Upper lobe of right lung (tissue), 1 donor: ENCODE results near the gene SH3RF2. TPM values are rescaled to one million over a fixed set of nuclear protein-coding genes. Genes with fewer than 3 reads are reported as not detected.

Source experiments
- ATAC-seq: fragments of 200-7000 bp; cut with Tn5 transposase; one replicate; pipeline ENCODE4 v1.9.1; 2020; ENCODE audit warnings: mild to moderate bottlenecking, moderate library complexity
- DNase-seq: peaks from one replicate; pipeline ENCODE4 v3.0.0-alpha.2; 2020
- H3K27ac ChIP-seq: fragments of 200-600 bp; one replicate; pipeline ENCODE4 v1.8.0; 2022
- H3K27me3 ChIP-seq: fragments of 200-600 bp; one replicate; pipeline ENCODE4 v1.8.0; 2022; ENCODE audit warnings: mild to moderate bottlenecking
- H3K36me3 ChIP-seq: fragments of 200-600 bp; one replicate; pipeline ENCODE4 v1.8.0; 2022
- H3K4me1 ChIP-seq: fragments of 200-600 bp; one replicate; pipeline ENCODE4 v1.8.0; 2022
- H3K4me3 ChIP-seq: fragments of 200-600 bp; one replicate; pipeline ENCODE4 v1.8.0; 2022; ENCODE audit warnings: mild to moderate bottlenecking
- H3K9me3 ChIP-seq: fragments of 200-600 bp; one replicate; pipeline ENCODE4 v1.8.0; 2022
- CTCF ChIP-seq: fragments of 200-600 bp; IDR thresholded peaks from one replicate; pipeline ENCODE4 v1.8.0; 2022; ENCODE audit warnings: antibody characterized with exemption
- intact Hi-C: fragments of 100-400 bp; cut with DNase I; formaldehyde crosslinking; loops from one replicate; pipeline ENCODE4 v1.11.0; 2022
- total RNA-seq: library from RNA; stranded (reverse); fragmentation: NEBNext Ultra II Directional; extraction: Animal tissue kit (Norgen Biotek cat#: 25700); gene quantifications from one replicate; pipeline ENCODE4 v1.2.1, GENCODE V29; 2021
- donor health status: DM: no; HTN: yes; CAD: no; lungs with severe emphysema.

The SH3RF2 gene
- total RNA-seq, 1 donor from 2014 or later, result 12.4 TPM

DNA sequence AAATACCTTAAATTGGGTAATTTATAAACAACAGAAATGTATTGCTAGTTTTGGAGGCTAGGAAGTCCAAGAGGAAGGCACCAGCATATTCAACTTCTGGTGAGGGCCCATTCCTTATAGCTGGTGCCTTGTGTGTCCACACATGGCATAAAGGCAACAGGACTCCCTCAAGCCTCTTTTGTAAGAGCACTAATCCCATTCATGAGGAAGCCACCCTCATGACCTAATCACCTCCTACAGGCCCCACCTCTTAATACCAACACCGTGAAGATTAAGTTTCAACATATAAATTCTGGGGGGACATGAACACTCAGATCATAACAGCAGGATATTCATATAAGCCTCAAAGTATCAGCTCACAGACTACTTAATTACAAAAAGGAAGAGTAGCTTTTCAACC is 173.0 kb downstream of the SH3RF2 start:
- no peak for DNase-seq
- Histone ChIP-seq H3K36me3 (peaks cover 22% of the 10 kb centered on the region), H3K27ac (no peak overlapping the region), H3K4me3 (no peak overlapping the region), H3K9me3 (no peaks in the 10 kb centered on the region), H3K27me3 (no peaks in the 10 kb centered on the region), H3K4me1 (no peaks in the 10 kb centered on the region)
- intact Hi-C loops, result no loop called here
- TF ChIP-seq CTCF, result no peak
- no peak for ATAC-seq

DNA sequence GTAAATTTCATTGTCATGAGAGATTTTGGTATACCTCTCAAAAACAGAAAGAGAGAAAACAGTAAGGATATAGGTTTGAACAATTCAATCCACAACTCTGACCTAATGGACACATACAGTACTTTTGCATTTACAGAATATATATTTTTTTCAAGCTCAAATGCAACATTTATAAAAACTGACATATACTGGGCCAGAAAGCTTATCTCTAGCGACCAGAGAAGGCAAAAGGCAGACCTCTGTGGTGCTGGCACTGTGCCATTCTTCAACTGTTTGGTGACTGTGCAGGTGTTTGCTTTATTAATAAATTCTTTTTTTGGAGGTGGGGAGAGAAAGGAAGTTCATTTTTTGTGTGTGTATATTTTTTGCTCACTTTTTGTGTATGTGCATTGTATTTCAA is 175.0 kb downstream of the SH3RF2 start:
- ATAC-seq (no peak), DNase-seq (no peak)
- peaks cover 32% of the 10 kb centered on the region for H3K36me3 ChIP-seq
- intact Hi-C loops, result no loop called here
- no peak for TF ChIP-seq CTCF
- no peaks in the 10 kb centered on the region for H3K9me3 ChIP-seq
- no peaks in the 10 kb centered on the region for H3K4me1 ChIP-seq
- H3K27me3 ChIP-seq, result no peaks in the 10 kb centered on the region
- H3K27ac ChIP-seq, result no peak overlapping the region
- no peak overlapping the region for H3K4me3 ChIP-seq

DNA sequence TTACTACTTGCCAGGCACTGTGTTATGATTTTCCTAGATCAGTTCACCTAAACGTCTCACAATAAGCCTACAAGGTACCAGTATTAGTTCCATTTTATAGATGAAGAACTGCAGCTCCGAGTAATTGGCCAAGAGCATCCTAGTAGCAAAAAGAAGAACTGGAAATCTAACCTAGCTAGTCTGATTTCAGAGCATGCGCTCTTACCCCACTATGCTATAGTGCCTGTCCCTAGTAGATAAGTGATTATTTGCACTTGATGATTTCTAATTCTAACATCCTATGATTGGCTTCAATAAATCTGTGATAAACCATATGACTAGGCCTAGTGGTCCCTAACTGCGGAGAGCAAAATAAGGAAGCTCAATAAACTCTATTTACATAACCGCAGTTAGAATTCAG is 176.1 kb downstream of the SH3RF2 start:
- no peak overlapping the region for H3K4me3 ChIP-seq
- no peak for TF ChIP-seq CTCF
- H3K27ac ChIP-seq, result no peak overlapping the region
- intact Hi-C loops, result no loop called here
- ATAC-seq (no peak), DNase-seq (no peak)
- no peaks in the 10 kb centered on the region for H3K27me3 ChIP-seq
- H3K36me3 ChIP-seq, result peaks cover 36% of the 10 kb centered on the region
- no peaks in the 10 kb centered on the region for H3K4me1 ChIP-seq
- H3K9me3 ChIP-seq, result no peaks in the 10 kb centered on the region

Other genes starting within 250 kb of the SH3RF2 start
- gene PRELID2, start 101.2 kb upstream of the SH3RF2 start, total RNA-seq, result 9.2 TPM
- not detected for gene GRXCR2, start 63.6 kb upstream of the SH3RF2 start, total RNA-seq
- gene PLAC8L1, start 169.0 kb downstream of the SH3RF2 start, total RNA-seq, result not detected
- 80.0 TPM for gene LARS1, start 246.1 kb downstream of the SH3RF2 start, total RNA-seq